HepG2 (cell line): ENCODE results near the gene RUSC1. TPM values are rescaled to one million over a fixed set of nuclear protein-coding genes. Genes with fewer than 3 reads are reported as not detected.

Source experiments
- GTF3A ChIP-seq: sonication (generic); formaldehyde crosslinking; conservative IDR thresholded peaks from 2 replicates; pipeline ENCODE4 v1.4.0; 2020; ENCODE audit warnings: mild to moderate bottlenecking, missing genetic modification reagents
- HNRNPH1 ChIP-seq: fragments of 200-400 bp; formaldehyde crosslinking; optimal IDR thresholded peaks from 2 replicates; pipeline ENCODE3; 2017; ENCODE audit warnings: mild to moderate bottlenecking, low read depth, low read length
- MAFG ChIP-seq: sonication (generic); formaldehyde crosslinking; IDR thresholded peaks from 2 replicates; pipeline ENCODE4 v1.5.1; 2020; ENCODE audit warnings: mild to moderate bottlenecking, missing genetic modification reagents
- NFE2L2 ChIP-seq: fragments of 150-350 bp; IDR thresholded peaks from 2 replicates; pipeline ENCODE4 v1.6.1; 2014; ENCODE audit warnings: low read length
- RBM39 ChIP-seq: fragments of 200-400 bp; formaldehyde crosslinking; IDR thresholded peaks from one replicate; pipeline ENCODE4 v1.6.1; 2018; ENCODE audit warnings: antibody characterized with exemption, mild to moderate bottlenecking, low read depth, low read length; ENCODE audit not compliant: poor library complexity, severe bottlenecking
- RCOR2 ChIP-seq: IDR thresholded peaks from 2 replicates; pipeline ENCODE4 v1.6.1; 2016; ENCODE audit warnings: missing biosample characterization, missing genetic modification reagents
- SMAD3 ChIP-seq: sonication (generic); formaldehyde crosslinking; IDR thresholded peaks from 2 replicates; pipeline ENCODE4 v1.4.0; 2020; ENCODE audit warnings: missing genetic modification reagents
- SMC3 ChIP-seq: IDR thresholded peaks from 2 replicates; pipeline ENCODE4 v1.6.1; 2011; ENCODE audit warnings: low read length, improper control_type of control experiment
- SRF ChIP-seq: IDR thresholded peaks from 2 replicates; pipeline ENCODE4 v1.6.1; 2011; ENCODE audit warnings: mild to moderate bottlenecking, low read depth, low read length, moderate library complexity
- TARDBP ChIP-seq: sonication (generic); formaldehyde crosslinking; IDR thresholded peaks from 2 replicates; pipeline ENCODE4 v1.8.0; 2022; ENCODE audit warnings: mild to moderate bottlenecking, missing genetic modification reagents
- TCF12 ChIP-seq, 2 experiments: fragments of 450-650 bp in 1 of 2; sonication (generic) in 1 of 2; formaldehyde crosslinking in 1 of 2; IDR thresholded peaks; 2 replicates each; pipeline versions ENCODE4 v1.6.1 to v1.8.0; 2017 to 2022; ENCODE audit warnings: antibody characterized with exemption in 1 of 2, mild to moderate bottlenecking in 1 of 2, missing genetic modification reagents in 1 of 2, moderate library complexity in 1 of 2
- TGIF2 ChIP-seq: IDR thresholded peaks from 2 replicates; pipeline ENCODE4 v1.6.1; 2016; ENCODE audit warnings: control low read depth, missing compliant biosample characterization
- ZC3H13 ChIP-seq: sonication (generic); formaldehyde crosslinking; IDR thresholded peaks from 2 replicates; pipeline ENCODE4 v1.8.1; 2023; ENCODE audit warnings: mild to moderate bottlenecking, missing genetic modification reagents, moderate library complexity
- ZNF205 ChIP-seq: IDR thresholded peaks from 2 replicates; pipeline ENCODE4 v1.6.1; 2018; ENCODE audit warnings: missing biosample characterization, missing genetic modification reagents
- ZNF256 ChIP-seq: sonication (generic); formaldehyde crosslinking; conservative IDR thresholded peaks from 2 replicates; pipeline ENCODE4 v1.4.0; 2020; ENCODE audit warnings: missing genetic modification reagents
- ZNF333 ChIP-seq: sonication (generic); formaldehyde crosslinking; IDR thresholded peaks from 2 replicates; pipeline ENCODE4 v1.4.0; 2020; ENCODE audit warnings: mild to moderate bottlenecking, missing genetic modification reagents, borderline replicate concordance
- ZNF777 ChIP-seq: sonication (generic); formaldehyde crosslinking; IDR thresholded peaks from 2 replicates; pipeline ENCODE4 v1.4.0; 2020; ENCODE audit warnings: missing genetic modification reagents
- ZNF790 ChIP-seq: sonication (generic); formaldehyde crosslinking; IDR thresholded peaks from 2 replicates; pipeline ENCODE4 v1.8.0; 2022; ENCODE audit warnings: missing genetic modification reagents, mild to moderate bottlenecking, borderline replicate concordance
- polyA plus RNA-seq, 8 experiments: library from polyadenylated mRNA; depleted of rRNA in 3 of 8; stranded (reverse) in 7 of 8; unstranded in 1 of 8; fragments of >200 nt; fragmentation: Illumina TruSeq in 4 of 8; extraction: Trizol in 4 of 8; gene quantifications; 2 replicates each; pipeline versions ENCODE4 v1.2.1 to v1.2.3, GENCODE V29; 2011 to 2016; ENCODE audit warnings: low read depth in 4 of 8, missing spikeins in 1 of 8, mixed read lengths in 1 of 8; ENCODE audit not compliant: insufficient read depth in 1 of 8
- total RNA-seq, 5 experiments: library from RNA; depleted of rRNA; stranded (reverse); fragments of >200 nt; fragmentation: Illumina TruSeq; extraction: Trizol; gene quantifications; 2 replicates each; pipeline ENCODE4 v1.2.3, GENCODE V29; 2016; ENCODE audit warnings: low read depth in 1 of 5
- TF ChIP-seq, protein P1 (sequence below): sonication (generic); formaldehyde crosslinking; IDR thresholded peaks from 2 replicates; pipeline ENCODE4 v1.4.0; 2020; ENCODE audit warnings: mild to moderate bottlenecking, missing genetic modification reagents
- TF ChIP-seq, protein P2 (sequence below): sonication (generic); IDR thresholded peaks from 2 replicates; pipeline ENCODE4 v1.6.1; 2016; ENCODE audit warnings: low read depth, borderline replicate concordance
- TF ChIP-seq, protein P3 (sequence below): sonication (generic); formaldehyde crosslinking; IDR thresholded peaks from 2 replicates; pipeline ENCODE4 v1.4.0; 2020; ENCODE audit warnings: mild to moderate bottlenecking, missing genetic modification reagents

The RUSC1 gene
- total and polyA plus RNA-seq, 2 of the 13 experiments (the other 11 are each of a cell fraction or from before 2014, with no cell fraction given): 18.7 to 20.4 TPM

DNA sequence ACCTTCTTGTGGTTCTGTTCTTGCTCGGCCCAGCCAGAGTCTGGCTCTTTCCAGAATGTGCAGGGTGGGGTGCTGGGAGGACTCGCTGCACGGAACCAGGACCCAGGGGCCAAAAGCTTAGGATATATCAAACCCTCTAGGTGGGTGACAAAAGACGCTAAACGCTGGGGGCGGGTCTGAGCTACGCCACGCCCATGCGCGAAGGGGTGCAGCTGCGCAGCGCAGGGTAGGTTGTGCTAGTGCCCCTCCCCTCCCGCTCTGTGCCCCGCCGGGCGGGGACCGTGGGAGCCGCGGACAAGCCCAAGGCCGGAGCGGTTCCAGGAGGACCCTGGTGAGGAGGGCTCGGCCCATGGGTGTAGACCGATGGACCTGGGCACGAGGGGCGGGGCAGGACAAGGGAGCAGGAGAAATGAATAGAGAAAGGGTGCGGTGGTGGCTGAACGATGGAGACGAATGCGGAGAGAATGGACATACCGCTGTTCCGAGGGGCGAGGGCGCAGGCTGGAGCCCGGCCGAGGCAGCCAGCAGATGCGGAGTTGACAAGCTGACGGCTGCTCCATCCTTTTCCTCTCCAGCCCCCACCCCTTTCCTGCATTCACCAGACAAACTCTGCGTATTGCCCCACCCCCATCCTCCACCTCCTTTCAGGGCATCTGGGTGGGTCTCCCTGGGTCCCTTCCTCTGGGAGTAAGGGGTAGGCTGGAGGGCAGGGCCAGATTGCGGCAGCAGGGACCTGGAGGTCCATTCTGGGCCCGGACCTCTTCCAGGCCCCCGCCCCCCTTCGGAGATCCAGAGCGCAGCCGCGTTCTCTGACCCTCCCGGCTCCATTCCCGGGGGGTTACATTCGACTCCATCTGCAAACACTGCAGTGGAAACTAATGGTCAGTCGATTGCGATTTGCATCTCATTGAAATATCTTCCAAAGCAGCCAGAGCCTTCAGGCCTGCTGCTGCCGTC, at the start of gene RUSC1 (continued):
- TF ChIP-seq RCOR2 (CRISPR knock-in tag): no peak
- 0 out of 2 replicates have a peak, but pooled peaks have one; percentile 25 for TF ChIP-seq ZNF777 (CRISPR knock-in tag)
- no peak for TF ChIP-seq GTF3A
- TF ChIP-seq TCF12 (IDR thresholded peaks at IDR 0.05): no peak
- TF ChIP-seq TCF12 (CRISPR knock-in tag; IDR thresholded peaks at IDR 0.05): no peak
- no peak for TF ChIP-seq SRF
- TF ChIP-seq ZNF205 (CRISPR knock-in tag): no peak
- TF ChIP-seq HNRNPH1: peak; percentile 43
- no peak for TF ChIP-seq NFE2L2
- peak; percentile 57 for TF ChIP-seq TARDBP (CRISPR knock-in tag)
- TF ChIP-seq ZNF256 (CRISPR knock-in tag): no peak
- no peak; the same call in 1 of the 2 replicates for TF ChIP-seq ZC3H13 (CRISPR knock-in tag)
- TF ChIP-seq, protein P1, sequence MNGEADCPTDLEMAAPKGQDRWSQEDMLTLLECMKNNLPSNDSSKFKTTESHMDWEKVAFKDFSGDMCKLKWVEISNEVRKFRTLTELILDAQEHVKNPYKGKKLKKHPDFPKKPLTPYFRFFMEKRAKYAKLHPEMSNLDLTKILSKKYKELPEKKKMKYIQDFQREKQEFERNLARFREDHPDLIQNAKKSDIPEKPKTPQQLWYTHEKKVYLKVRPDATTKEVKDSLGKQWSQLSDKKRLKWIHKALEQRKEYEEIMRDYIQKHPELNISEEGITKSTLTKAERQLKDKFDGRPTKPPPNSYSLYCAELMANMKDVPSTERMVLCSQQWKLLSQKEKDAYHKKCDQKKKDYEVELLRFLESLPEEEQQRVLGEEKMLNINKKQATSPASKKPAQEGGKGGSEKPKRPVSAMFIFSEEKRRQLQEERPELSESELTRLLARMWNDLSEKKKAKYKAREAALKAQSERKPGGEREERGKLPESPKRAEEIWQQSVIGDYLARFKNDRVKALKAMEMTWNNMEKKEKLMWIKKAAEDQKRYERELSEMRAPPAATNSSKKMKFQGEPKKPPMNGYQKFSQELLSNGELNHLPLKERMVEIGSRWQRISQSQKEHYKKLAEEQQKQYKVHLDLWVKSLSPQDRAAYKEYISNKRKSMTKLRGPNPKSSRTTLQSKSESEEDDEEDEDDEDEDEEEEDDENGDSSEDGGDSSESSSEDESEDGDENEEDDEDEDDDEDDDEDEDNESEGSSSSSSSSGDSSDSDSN (CRISPR knock-in tag): peak; percentile 17; the same call in 1 of the 2 replicates
- TF ChIP-seq MAFG (CRISPR knock-in tag): no peak
- TF ChIP-seq, protein P2, sequence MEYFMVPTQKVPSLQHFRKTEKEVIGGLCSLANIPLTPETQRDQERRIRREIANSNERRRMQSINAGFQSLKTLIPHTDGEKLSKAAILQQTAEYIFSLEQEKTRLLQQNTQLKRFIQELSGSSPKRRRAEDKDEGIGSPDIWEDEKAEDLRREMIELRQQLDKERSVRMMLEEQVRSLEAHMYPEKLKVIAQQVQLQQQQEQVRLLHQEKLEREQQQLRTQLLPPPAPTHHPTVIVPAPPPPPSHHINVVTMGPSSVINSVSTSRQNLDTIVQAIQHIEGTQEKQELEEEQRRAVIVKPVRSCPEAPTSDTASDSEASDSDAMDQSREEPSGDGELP: no peak
- TF ChIP-seq TGIF2 (CRISPR knock-in tag): no peak
- TF ChIP-seq, protein P3, sequence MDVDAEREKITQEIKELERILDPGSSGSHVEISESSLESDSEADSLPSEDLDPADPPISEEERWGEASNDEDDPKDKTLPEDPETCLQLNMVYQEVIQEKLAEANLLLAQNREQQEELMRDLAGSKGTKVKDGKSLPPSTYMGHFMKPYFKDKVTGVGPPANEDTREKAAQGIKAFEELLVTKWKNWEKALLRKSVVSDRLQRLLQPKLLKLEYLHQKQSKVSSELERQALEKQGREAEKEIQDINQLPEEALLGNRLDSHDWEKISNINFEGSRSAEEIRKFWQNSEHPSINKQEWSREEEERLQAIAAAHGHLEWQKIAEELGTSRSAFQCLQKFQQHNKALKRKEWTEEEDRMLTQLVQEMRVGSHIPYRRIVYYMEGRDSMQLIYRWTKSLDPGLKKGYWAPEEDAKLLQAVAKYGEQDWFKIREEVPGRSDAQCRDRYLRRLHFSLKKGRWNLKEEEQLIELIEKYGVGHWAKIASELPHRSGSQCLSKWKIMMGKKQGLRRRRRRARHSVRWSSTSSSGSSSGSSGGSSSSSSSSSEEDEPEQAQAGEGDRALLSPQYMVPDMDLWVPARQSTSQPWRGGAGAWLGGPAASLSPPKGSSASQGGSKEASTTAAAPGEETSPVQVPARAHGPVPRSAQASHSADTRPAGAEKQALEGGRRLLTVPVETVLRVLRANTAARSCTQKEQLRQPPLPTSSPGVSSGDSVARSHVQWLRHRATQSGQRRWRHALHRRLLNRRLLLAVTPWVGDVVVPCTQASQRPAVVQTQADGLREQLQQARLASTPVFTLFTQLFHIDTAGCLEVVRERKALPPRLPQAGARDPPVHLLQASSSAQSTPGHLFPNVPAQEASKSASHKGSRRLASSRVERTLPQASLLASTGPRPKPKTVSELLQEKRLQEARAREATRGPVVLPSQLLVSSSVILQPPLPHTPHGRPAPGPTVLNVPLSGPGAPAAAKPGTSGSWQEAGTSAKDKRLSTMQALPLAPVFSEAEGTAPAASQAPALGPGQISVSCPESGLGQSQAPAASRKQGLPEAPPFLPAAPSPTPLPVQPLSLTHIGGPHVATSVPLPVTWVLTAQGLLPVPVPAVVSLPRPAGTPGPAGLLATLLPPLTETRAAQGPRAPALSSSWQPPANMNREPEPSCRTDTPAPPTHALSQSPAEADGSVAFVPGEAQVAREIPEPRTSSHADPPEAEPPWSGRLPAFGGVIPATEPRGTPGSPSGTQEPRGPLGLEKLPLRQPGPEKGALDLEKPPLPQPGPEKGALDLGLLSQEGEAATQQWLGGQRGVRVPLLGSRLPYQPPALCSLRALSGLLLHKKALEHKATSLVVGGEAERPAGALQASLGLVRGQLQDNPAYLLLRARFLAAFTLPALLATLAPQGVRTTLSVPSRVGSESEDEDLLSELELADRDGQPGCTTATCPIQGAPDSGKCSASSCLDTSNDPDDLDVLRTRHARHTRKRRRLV: no peak
- no peak for TF ChIP-seq RBM39
- no peak for TF ChIP-seq ZNF333 (CRISPR knock-in tag)
- TF ChIP-seq SMAD3: no peak
- no peak for TF ChIP-seq SMC3
- no peak for TF ChIP-seq ZNF790 (CRISPR knock-in tag)
